NCI-H1417 (cell line): ENCODE measurements around the gene TREM2.
"Not testable (repeated sequence)": the region's sequence is repeated elsewhere in the genome, so short reads cannot be mapped to it uniquely, and the experiment has no call there.

Experiments used
- DNase-seq, 3 experiments: peaks; one replicate each; lab custom pipeline; 2025; lab: John Stamatoyannopoulos, UW

Gene TREM2

DNA sequence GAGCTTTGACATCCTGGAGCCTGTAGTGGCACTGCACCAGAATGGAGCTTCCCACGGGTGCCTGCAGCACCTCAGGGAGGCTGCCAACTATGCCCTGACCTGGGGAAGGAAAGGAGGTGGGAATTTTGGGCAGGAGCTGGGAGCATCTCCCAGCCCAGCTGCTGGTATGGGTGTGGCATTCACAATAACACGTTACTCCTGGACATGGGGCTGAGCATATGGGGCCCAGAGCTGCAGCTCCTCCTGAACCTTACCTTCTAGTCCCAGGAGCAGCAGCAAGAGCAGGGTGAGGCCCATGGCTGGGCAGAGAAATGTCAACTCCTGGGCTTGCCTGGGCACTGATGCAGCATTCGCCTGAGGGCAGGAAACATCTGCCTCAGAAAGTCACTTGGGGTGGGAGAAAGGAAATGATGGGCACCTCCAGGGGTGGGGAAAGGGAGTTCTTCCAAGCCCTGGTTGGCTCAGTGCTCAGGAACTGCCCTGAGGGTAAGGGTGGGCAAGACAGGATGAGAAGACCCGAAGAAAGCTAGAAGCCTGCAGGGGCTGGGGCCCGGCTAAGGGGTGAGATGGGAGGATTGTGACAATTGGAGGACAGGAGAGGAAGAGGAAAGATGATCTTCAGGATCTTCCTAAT, 8.8 kb downstream of the TREM2 start, which contains the start of gene TREML1:
TREML1 (minus strand) TSS at position 356 of the 634 bp plus-strand sequence; CDS start at position 297, 59 bp downstream.
- no peak for DNase-seq

DNA sequence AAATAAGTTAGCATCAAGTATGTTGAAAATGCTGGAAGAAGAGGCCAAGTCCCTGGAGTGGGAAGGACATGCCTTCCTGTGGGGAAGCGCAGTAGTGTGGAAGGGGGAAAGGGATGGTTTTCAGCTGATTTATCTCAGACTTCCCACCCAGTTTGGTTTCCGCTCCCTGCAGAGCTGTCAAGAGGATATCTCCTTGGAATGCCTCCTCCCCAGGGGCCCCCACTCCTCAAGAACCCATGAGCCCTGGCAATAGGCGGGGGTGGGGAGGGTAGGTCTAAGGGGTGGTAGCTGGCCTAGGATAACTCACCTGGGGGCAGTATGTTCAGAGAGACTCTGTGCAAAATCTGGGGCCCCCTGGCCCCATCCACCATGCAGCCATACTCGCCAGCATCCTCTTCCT, 9.5 kb downstream of the TREM2 start:
- no peak for DNase-seq

DNA sequence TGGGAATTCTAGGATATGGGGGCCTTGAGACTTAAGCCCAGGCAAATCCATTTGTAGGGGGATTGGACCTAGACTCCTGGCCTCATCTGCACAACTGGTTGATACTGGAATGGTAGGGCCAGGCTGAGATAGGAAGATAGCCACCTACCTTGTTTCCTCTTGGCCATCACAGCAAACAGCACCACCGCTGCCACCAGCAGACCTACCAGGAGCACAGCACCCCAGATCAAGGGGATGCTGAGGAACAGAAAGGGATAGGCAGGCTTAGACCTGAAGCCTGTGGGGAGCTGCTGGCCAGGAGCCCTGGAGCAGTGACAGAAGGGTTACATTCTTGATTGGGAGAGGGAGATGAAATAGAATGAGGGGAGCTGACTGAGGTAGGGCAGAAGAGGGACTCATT, 12.2 kb downstream of the TREM2 start:
- no peak for DNase-seq

DNA sequence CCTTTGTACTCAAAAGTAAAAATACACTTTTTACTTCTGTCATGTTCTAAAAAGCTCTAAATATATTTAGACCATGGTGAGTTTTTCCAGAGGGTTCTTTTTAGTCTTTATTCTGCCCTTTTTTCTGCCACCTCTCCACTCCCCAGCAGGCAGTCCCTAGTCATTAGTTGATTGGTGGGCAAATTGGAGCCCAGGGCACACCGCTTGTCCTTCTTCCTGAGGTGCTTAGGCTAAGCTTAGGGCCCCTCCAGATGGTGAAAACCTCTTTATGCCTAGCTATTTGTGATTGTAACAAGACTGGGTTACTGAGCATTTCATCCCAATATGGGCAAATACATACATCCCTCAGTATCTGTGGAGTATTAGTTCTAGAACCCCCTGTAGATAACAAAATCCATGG, 15.0 kb downstream of the TREM2 start:
- no peak for DNase-seq

DNA sequence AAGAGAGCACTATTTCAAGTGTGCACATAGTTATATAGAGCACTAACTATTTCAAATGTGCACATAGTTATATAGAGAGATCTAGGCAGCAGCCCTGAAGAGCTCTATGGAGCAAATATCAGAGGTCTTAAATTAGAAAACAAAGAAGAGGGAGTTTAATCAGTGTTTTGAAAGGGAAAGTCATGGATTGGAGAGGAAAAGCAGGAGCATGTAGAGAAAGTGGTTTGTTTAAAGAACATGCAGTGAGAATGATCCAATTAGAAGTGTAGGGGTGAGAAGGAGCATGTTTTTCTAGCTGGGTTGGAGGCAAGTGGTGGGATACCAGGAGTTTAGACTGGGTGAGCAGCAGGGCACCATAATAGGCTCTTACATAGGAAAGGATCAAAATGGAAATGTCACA, 26.0 kb downstream of the TREM2 start:
- no peak for DNase-seq

DNA sequence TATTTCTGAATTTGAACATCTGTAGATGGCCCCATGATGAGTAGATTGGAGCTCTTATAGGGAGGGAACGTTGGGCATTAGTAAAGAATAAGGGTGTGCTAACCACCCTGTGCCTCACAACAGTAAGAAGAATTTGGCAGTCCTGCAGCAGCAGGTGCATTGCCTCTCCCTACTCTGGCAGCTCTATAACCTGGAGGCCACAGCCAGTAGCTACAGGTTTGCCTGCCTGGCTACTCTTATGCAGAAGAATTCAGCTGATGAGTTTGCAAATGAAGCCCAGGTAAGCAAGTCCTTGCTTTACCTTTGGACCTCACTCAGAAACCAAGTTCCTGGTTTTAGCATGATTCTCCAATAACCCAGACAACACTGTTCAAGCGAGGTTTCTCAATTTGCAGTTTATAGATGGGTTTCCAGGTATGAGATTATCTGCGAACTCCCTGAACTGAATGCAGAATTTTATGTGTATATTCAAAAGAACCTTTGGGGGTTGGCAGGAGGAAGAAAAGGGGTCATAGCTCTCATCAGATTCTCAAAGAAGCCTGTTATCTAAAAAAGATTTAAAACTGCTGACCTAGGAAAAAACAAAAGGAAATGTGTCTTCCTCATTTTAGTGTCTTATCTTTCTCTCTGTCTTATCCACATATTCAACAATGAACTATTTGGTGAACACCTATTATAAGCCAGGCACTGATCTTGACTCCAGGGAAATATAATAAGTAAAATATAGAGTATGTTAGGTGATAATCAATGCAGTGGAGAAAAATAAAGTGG, 27.7 kb downstream of the TREM2 start:
- DNase-seq: no peak

DNA sequence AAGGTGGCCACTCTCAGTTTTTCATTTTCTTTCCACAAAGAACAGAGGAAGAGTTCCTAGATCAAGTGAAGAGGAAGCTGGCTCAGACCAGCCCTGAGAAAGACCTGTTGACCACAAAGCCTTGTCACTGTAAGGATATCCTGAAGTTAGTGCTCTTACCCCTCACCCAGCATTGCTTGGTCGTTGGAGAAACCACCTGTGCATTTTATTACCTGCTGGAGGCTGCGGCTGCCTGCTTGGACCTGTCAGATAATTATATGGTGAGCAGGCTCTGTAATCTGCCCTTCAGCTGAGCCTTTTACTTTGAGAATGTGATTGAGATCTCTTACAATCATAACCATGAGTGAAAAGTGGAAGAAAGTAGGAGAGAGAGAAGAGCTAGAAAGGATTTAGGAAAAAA, 30.7 kb downstream of the TREM2 start:
- DNase-seq: peak; percentile 59 to 86 (median 65)

DNA sequence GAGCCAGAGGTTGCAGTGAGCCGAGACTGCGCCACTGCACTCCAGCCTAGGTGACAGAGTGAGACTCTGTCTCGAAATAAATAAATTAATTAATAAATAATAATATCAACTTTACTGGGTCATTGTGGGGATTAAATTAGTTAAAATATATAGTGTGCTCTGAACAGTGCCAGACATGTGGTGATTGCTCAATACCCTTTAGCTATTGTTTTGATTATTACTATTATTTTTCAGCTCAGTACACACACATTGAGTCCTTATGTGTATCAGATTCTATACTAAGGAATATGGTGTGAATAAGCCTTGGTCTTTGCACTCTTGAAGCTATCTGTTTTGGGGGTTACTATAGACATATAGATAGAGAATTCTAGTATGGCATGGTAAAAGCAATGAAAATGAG, 37.6 kb downstream of the TREM2 start:
- no peak for DNase-seq

DNA sequence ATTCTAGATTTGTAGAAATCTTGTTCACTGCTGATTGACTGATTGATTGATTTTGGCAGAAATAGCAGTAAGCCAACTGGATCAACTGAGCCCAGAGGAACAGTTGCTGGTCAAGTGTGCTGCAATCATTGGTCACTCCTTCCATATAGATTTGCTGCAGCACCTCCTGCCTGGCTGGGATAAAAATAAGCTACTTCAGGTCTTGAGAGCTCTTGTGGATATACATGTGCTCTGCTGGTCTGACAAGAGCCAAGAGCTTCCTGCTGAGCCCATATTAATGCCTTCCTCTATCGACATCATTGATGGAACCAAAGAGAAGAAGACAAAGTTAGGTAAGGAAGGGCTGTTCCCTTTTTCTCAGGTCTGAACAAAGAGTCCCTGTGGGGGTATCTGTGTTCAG, 40.0 kb downstream of the TREM2 start:
- DNase-seq: peak in 2 of 3 experiments; percentile 6 to 83

DNA sequence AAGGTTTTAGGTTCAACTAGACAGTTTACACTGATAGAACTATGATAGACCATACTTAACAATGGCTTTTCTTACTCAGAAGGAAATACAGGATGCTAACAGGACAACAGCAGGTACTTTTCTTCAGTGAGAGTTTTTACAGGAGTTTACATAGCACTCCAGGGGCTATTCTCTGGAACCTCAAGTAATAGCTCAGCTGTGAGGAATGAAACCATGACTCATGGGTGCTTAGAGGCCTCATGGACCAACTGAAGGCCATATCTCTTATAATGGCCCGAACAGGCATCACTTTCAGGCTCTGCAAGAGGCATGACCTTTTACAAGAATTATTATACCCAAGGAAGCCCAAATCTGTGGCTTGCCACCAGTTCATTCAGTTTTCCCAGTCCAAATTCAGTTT, 40.5 kb downstream of the TREM2 start:
- peak in 1 of 3 experiments; percentile 36 for DNase-seq

DNA sequence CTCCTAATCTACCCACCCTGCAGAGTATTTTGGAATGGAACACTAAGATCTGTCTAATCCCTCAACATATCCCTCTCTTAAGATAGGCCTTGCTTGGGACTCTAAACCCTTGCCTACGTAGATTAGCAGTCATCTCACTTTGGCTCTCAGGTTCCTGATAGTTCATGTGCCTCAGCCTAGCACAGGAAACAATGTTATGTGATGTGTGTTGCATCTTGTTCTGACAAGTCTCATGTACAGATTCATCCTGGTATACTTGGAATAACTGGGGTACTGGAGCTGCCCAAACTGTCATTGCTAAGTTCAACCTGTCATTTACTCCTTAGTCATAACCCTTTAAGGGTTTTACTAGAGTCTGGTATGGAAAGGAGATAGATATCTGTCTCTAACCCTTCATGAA, 42.9 kb downstream of the TREM2 start:
- DNase-seq: no peak

DNA sequence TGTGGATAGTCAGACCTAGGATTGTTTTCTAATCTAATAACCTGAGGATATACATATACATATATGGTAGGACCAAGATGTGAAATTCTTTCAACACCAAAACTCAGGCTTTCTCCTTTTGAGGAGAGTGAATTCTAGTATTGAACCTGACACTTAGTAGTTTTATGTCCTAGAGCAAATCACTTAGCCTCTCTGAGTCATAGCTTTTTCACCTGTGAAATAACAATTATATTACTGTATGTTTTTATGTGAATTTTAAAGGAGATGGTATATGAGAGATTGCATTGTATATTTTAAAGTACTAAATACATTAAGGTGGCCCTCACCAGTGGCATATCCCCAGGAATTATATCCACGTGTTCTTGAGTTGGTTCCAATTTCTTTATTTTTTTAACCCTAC, 43.4 kb downstream of the TREM2 start:
- DNase-seq: no peak

DNA sequence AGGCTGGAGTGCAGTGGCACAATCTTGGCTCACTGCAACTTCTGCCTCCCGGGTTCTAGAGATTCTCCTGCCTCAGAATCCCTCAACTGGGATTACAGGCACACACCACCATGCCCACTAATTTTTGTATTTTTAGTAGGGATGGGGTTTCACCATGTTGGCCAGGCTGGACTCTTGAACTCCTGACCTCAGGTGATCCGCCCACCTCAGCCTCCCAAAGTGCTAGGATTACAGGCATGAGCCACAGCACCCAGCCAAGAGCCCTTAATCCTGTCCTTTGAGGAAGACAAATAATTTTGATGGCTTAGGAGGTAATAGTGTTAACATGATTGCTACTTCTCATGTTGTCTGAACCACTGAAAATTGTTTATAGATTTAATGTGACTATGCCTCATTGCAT, 47.9 kb downstream of the TREM2 start:
- not testable (repeated sequence) for DNase-seq

DNA sequence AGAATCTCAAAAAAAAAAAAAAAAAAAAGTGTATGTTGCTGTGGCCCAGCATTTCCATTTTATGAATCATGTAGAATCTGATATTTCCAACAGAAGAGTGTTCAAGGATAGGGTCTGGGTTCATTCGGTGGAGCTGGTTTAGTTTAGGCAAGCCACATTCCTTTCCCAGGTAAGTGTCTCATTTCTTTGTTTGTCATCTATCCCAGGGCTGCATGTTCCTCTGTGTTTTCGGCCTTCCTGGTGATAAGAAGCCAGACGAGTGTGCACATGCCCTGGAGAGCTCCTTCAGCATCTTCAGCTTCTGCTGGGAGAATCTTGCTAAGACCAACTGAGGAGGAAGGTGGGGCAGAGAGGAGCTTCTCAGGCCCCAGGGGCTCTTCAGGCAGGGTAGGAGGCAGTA, 51.9 kb downstream of the TREM2 start:
- no peak for DNase-seq
